BLaER1 (cell line): ENCODE measurements around the gene SPOP.

Experiments used
- H3K27ac ChIP-seq: shearing (Covaris generic); formaldehyde crosslinking; 2 replicates; pipeline ENCODE4 v1.8.1; 2022
- H3K27me3 ChIP-seq: shearing (Covaris generic); formaldehyde crosslinking; 2 replicates; pipeline ENCODE4 v1.8.1; 2022
- H3K36me3 ChIP-seq: shearing (Covaris generic); formaldehyde crosslinking; 2 replicates; pipeline ENCODE4 v1.8.1; 2022
- H3K4me1 ChIP-seq: shearing (Covaris generic); formaldehyde crosslinking; 2 replicates; pipeline ENCODE4 v1.8.1; 2022
- H3K4me2 ChIP-seq: shearing (Covaris generic); formaldehyde crosslinking; 2 replicates; pipeline ENCODE4 v1.8.1; 2022
- H3K4me3 ChIP-seq: shearing (Covaris generic); formaldehyde crosslinking; 2 replicates; pipeline ENCODE4 v1.8.1; 2022
- H3K9ac ChIP-seq: shearing (Covaris generic); formaldehyde crosslinking; 2 replicates; pipeline ENCODE4 v1.8.1; 2022
- H3K9me3 ChIP-seq: shearing (Covaris generic); formaldehyde crosslinking; 2 replicates; pipeline ENCODE4 v1.8.1; 2022
- H4K20me1 ChIP-seq: shearing (Covaris generic); formaldehyde crosslinking; 2 replicates; pipeline ENCODE4 v1.8.1; 2022
- Cebpa-rat ChIP-seq: shearing (Covaris generic); IDR thresholded peaks from 2 replicates; pipeline ENCODE4 v1.8.1; 2022

SPOP gene

DNA sequence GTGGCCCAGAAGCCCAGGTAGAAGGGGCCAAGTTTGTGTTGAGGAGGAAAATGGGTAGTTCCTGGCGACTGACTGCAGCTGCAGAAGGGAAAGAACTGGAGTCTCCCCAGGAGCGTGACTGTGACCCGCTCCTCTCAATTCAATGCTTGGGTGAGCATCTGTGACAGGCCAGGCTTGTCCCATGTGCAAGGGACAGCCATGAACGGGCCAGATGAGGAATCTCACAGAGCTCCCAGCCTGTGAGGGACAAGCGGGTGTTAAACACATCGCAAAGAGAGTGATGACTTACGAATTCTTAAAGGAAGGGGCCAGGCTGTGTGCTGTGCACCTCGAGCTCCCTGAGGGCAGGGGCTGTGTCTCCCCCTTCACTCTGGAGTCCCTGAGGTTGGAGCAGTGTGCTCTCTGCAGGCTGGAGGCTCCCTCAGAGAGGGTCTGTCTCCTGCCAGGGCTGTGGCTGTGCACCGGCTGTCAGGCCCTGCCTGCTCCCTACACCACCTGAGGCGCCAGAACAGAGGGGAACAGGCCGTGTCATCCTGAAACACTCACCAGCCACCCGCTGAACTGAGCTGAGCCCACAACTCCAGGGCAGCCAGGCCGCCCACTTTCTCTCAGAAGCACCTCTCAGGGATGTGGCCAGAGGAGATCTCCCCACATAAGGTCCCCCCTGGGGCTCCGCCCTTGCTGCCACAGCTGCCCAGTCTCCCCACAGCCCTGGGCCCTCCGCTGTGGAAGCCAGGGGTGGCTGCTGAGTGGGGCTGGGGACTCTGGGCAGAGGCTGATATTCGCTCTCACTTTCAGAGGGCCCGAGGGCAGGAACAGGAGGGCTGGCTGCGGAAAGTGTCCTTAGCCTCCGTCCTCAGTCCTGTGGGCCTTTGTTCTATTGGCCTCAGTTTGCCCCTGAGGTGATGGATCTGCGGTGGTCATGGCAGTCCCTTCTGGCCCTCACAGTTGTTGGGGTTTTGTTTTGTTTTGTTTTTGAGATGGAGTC, 127.9 kb downstream of the SPOP start:
- no peaks in the 10 kb centered on the region for H3K9me3 ChIP-seq
- peak overlapping the region; percentile 55 for H3K27ac ChIP-seq
- H3K36me3 ChIP-seq, result no peaks in the 10 kb centered on the region
- peak overlapping the region; percentile 45; the same call in 1 of the 2 replicates for H3K9ac ChIP-seq
- no peak for TF ChIP-seq Cebpa-rat
- H3K4me1 ChIP-seq, result peaks cover 63% of the 10 kb centered on the region
- peak overlapping the region; percentile 80 for H3K4me2 ChIP-seq
- no peak overlapping the region for H3K4me3 ChIP-seq
- H4K20me1 ChIP-seq, result no peaks in the 10 kb centered on the region
- H3K27me3 ChIP-seq, result no peaks in the 10 kb centered on the region

DNA sequence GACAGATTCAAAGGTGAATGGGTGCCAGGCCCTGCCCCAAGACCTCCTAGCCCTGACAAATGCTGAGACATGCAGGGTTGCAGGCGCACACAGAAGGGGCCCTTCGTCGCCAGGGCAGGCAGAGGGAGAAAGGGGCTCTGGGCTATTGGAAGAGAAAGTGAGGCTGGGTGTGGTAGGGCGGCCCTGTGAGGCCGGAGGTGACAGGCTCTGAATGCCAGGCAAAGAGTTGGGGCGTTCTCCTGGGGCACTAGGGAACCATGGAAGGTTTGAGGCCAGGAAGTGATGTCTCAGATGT, 128.6 kb downstream of the SPOP start:
- no peak for TF ChIP-seq Cebpa-rat
- Histone ChIP-seq H3K9ac (peak overlapping the region; percentile 45; the same call in 1 of the 2 replicates), H3K36me3 (no peaks in the 10 kb centered on the region), H3K9me3 (peaks cover 4% of the 10 kb centered on the region), H3K27ac (0 out of 2 replicates have a peak overlapping the region, but pooled peaks have one; percentile 55), H4K20me1 (no peaks in the 10 kb centered on the region), H3K27me3 (no peaks in the 10 kb centered on the region), H3K4me1 (peaks cover 56% of the 10 kb centered on the region), H3K4me2 (peak overlapping the region; percentile 80), H3K4me3 (no peak overlapping the region)
